ENCODE measurements around the gene LHFPL3. TPM values are rescaled to one million over a fixed set of nuclear protein-coding genes. Genes with fewer than 3 reads are reported as not detected.

LHFPL3 gene
- total RNA-seq, 2 donors from 2014 or later = not detected

GRCh38 chr7:104604706-104605105 is 276.3 kb downstream of the LHFPL3 start:
- no peaks in the 10 kb centered on the region for H3K36me3 Mint-ChIP-seq
- no peak for DNase-seq (ENCODE audit: low spot score in 2 of 2)
- H3K9me3 Mint-ChIP-seq = peaks cover 0 to 8% of the 10 kb centered on the region in 2 donors
- no peak overlapping the region for H3K27ac Mint-ChIP-seq
- no peak for ATAC-seq

GRCh38 chr7:104621321-104621720 is 292.9 kb downstream of the LHFPL3 start:
- ATAC-seq (peak in 1 of 2 donors; percentile 79), DNase-seq (ENCODE audit: low spot score in 2 of 2) (no peak)
- no peaks in the 10 kb centered on the region for H3K9me3 Mint-ChIP-seq
- H3K36me3 Mint-ChIP-seq = no peaks in the 10 kb centered on the region
- no peak overlapping the region for H3K27ac Mint-ChIP-seq

GRCh38 chr7:104625956-104626355 is 297.6 kb downstream of the LHFPL3 start:
- H3K27ac Mint-ChIP-seq = no peak overlapping the region
- no peaks in the 10 kb centered on the region for H3K36me3 Mint-ChIP-seq
- DNase-seq (ENCODE audit: low spot score in 2 of 2) (no peak), ATAC-seq (no peak)
- no peaks in the 10 kb centered on the region for H3K9me3 Mint-ChIP-seq

- DNase-seq (ENCODE audit: low spot score in 2 of 2) (no peak), ATAC-seq (no peak)
- Mint-ChIP-seq H3K9me3 (no peaks in the 10 kb centered on the region), H3K27ac (no peak overlapping the region), H3K36me3 (no peaks in the 10 kb centered on the region)
Observed at GRCh38 chr7:104627516-104627915, 299.1 kb downstream of the LHFPL3 start.

GRCh38 chr7:104628017-104628416 is 299.6 kb downstream of the LHFPL3 start:
- H3K9me3 Mint-ChIP-seq = no peaks in the 10 kb centered on the region
- no peak for ATAC-seq
- H3K27ac Mint-ChIP-seq = no peak overlapping the region
- no peaks in the 10 kb centered on the region for H3K36me3 Mint-ChIP-seq
- DNase-seq (ENCODE audit: low spot score in 2 of 2) = no peak

GRCh38 chr7:104629408-104629807 is 301.0 kb downstream of the LHFPL3 start:
- no peak for ATAC-seq
- no peak for DNase-seq (ENCODE audit: low spot score in 2 of 2)
- Mint-ChIP-seq H3K9me3 (no peaks in the 10 kb centered on the region), H3K27ac (no peak overlapping the region), H3K36me3 (no peaks in the 10 kb centered on the region)

- no peak for ATAC-seq
- no peaks in the 10 kb centered on the region for H3K36me3 Mint-ChIP-seq
- no peaks in the 10 kb centered on the region for H3K9me3 Mint-ChIP-seq
Observed at GRCh38 chr7:104640506-104640905, 312.1 kb downstream of the LHFPL3 start.

GRCh38 chr7:104642560-104642959 is 314.2 kb downstream of the LHFPL3 start:
- DNase-seq (ENCODE audit: low spot score in 2 of 2) = no peak
- no peaks in the 10 kb centered on the region for H3K9me3 Mint-ChIP-seq
- H3K36me3 Mint-ChIP-seq = no peaks in the 10 kb centered on the region
- ATAC-seq = no peak
- H3K27ac Mint-ChIP-seq = no peak overlapping the region

More at GRCh38 chr7:104640506-104640905, 312.1 kb downstream of the LHFPL3 start:
- no peak overlapping the region for H3K27ac Mint-ChIP-seq
- DNase-seq (ENCODE audit: low spot score in 2 of 2) = no peak

- DNase-seq (ENCODE audit: low spot score in 2 of 2) (no peak), ATAC-seq (no peak)
- Mint-ChIP-seq H3K27ac (no peak overlapping the region), H3K9me3 (no peaks in the 10 kb centered on the region), H3K36me3 (no peaks in the 10 kb centered on the region)
Observed at GRCh38 chr7:104643587-104644217, 315.3 kb downstream of the LHFPL3 start.

- Mint-ChIP-seq H3K27ac (no peak overlapping the region), H3K9me3 (no peaks in the 10 kb centered on the region), H3K36me3 (no peaks in the 10 kb centered on the region)
- ATAC-seq (no peak), DNase-seq (ENCODE audit: low spot score in 2 of 2) (no peak)
Observed at GRCh38 chr7:104650991-104651640, 322.7 kb downstream of the LHFPL3 start.

- DNase-seq (ENCODE audit: low spot score in 2 of 2) = no peak
- ATAC-seq = no peak
- H3K36me3 Mint-ChIP-seq = no peaks in the 10 kb centered on the region
- no peak overlapping the region for H3K27ac Mint-ChIP-seq
- no peaks in the 10 kb centered on the region for H3K9me3 Mint-ChIP-seq
Observed at GRCh38 chr7:104652434-104652833, 324.0 kb downstream of the LHFPL3 start.

- H3K9me3 Mint-ChIP-seq = no peaks in the 10 kb centered on the region
- no peaks in the 10 kb centered on the region for H3K36me3 Mint-ChIP-seq
- no peak for ATAC-seq
- DNase-seq (ENCODE audit: low spot score in 2 of 2) = no peak
- no peak overlapping the region for H3K27ac Mint-ChIP-seq
Observed at GRCh38 chr7:104652865-104653264, 324.5 kb downstream of the LHFPL3 start.

GRCh38 chr7:104653825-104654401 is 325.5 kb downstream of the LHFPL3 start:
- Mint-ChIP-seq H3K27ac (no peak overlapping the region), H3K36me3 (no peaks in the 10 kb centered on the region), H3K9me3 (no peaks in the 10 kb centered on the region)
- no peak for DNase-seq (ENCODE audit: low spot score in 2 of 2)
- ATAC-seq = no peak

- DNase-seq (ENCODE audit: low spot score in 2 of 2) (no peak), ATAC-seq (no peak)
- no peaks in the 10 kb centered on the region for H3K36me3 Mint-ChIP-seq
- H3K27ac Mint-ChIP-seq = no peak overlapping the region
- no peaks in the 10 kb centered on the region for H3K9me3 Mint-ChIP-seq
Observed at GRCh38 chr7:104655592-104655991, 327.2 kb downstream of the LHFPL3 start.

GRCh38 chr7:104656467-104656866 is 328.1 kb downstream of the LHFPL3 start:
- no peak for DNase-seq (ENCODE audit: low spot score in 2 of 2)
- no peak for ATAC-seq
- no peak overlapping the region for H3K27ac Mint-ChIP-seq
- no peaks in the 10 kb centered on the region for H3K9me3 Mint-ChIP-seq
- no peaks in the 10 kb centered on the region for H3K36me3 Mint-ChIP-seq

- no peak for DNase-seq (ENCODE audit: low spot score in 2 of 2)
- no peaks in the 10 kb centered on the region for H3K9me3 Mint-ChIP-seq
- ATAC-seq = no peak
Observed at GRCh38 chr7:104657134-104657533, 328.7 kb downstream of the LHFPL3 start.

GRCh38 chr7:104661575-104661974 is 333.2 kb downstream of the LHFPL3 start:
- no peaks in the 10 kb centered on the region for H3K9me3 Mint-ChIP-seq

More at GRCh38 chr7:104657134-104657533, 328.7 kb downstream of the LHFPL3 start:
- Mint-ChIP-seq H3K36me3 (no peaks in the 10 kb centered on the region), H3K27ac (no peak overlapping the region)

GRCh38 chr7:104664648-104665047 is 336.2 kb downstream of the LHFPL3 start:
- no peak overlapping the region for H3K27ac Mint-ChIP-seq
- no peaks in the 10 kb centered on the region for H3K9me3 Mint-ChIP-seq
- ATAC-seq (no peak), DNase-seq (ENCODE audit: low spot score in 2 of 2) (no peak)
- H3K36me3 Mint-ChIP-seq = no peaks in the 10 kb centered on the region

More at GRCh38 chr7:104661575-104661974, 333.2 kb downstream of the LHFPL3 start:
- DNase-seq (ENCODE audit: low spot score in 2 of 2) (no peak), ATAC-seq (no peak)
- H3K27ac Mint-ChIP-seq = no peak overlapping the region
- no peaks in the 10 kb centered on the region for H3K36me3 Mint-ChIP-seq
